SU-DHL-6 (cell line): ENCODE data around the gene OR7A5.
"Not testable (repeated sequence)": the region's sequence is repeated elsewhere in the genome, so short reads cannot be mapped to it uniquely, and the experiment has no call there.

Experiments used
- H2AFZ ChIP-seq: fragments of 200-600 bp; sonication (generic); 2 replicates; pipeline ENCODE4 v1.6.1; 2014; ENCODE audit warnings: low read depth, mild to moderate bottlenecking, moderate library complexity, mixed read lengths, antibody characterized with exemption, low read length; ENCODE audit not compliant: severe bottlenecking
- H3F3A ChIP-seq: fragments of 200-600 bp; shearing (Covaris generic); 2 replicates; pipeline ENCODE4 v1.6.0; 2016; ENCODE audit warnings: antibody characterized with exemption, mild to moderate bottlenecking; ENCODE audit not compliant: insufficient read depth
- H3K27ac ChIP-seq: fragments of 200-600 bp; sonication (generic); 2 replicates; pipeline ENCODE4 v1.5.1; 2016; ENCODE audit warnings: low read depth, mild to moderate bottlenecking, low read length, moderate library complexity, mixed read lengths
- H3K27me3 ChIP-seq: fragments of 200-600 bp; sonication (generic), shearing (Covaris generic); 2 replicates; pipeline ENCODE4 v1.6.0; 2014; ENCODE audit warnings: mild to moderate bottlenecking, low read length
- H3K36me3 ChIP-seq: fragments of 200-600 bp; sonication (generic); 2 replicates; pipeline ENCODE4 v1.6.1; 2014; ENCODE audit warnings: mild to moderate bottlenecking, low read length, mixed read lengths
- H3K4me2 ChIP-seq: fragments of 300-600, 200-600 bp; shearing (Covaris generic), sonication (generic); 2 replicates; pipeline ENCODE4 v1.6.0; 2014; ENCODE audit warnings: low read length, low read depth, mild to moderate bottlenecking; ENCODE audit not compliant: poor library complexity, severe bottlenecking
- H3K4me3 ChIP-seq: fragments of 200-600 bp; sonication (generic); 2 replicates; pipeline ENCODE4 v1.5.1; 2014; ENCODE audit warnings: antibody characterized with exemption, low read length, mild to moderate bottlenecking, mixed read lengths; ENCODE audit not compliant: insufficient read depth, poor library complexity, severe bottlenecking
- H3K79me2 ChIP-seq: fragments of 200-600 bp; sonication (generic); 2 replicates; pipeline ENCODE4 v1.6.1; 2014; ENCODE audit warnings: mild to moderate bottlenecking, low read length, moderate library complexity; ENCODE audit not compliant: insufficient read depth
- H3K9ac ChIP-seq: fragments of 200-600 bp; sonication (generic); 2 replicates; pipeline ENCODE4 v1.7.0; 2014; ENCODE audit warnings: mild to moderate bottlenecking, low read length
- H3K9me2 ChIP-seq: fragments of 200-600 bp; sonication (generic); replicated peaks from 2 replicates; pipeline ENCODE4 v1.6.1; 2014; ENCODE audit warnings: low read length; ENCODE audit not compliant: insufficient read depth
- H3K9me3 ChIP-seq: fragments of 200-600 bp; sonication (generic); 2 replicates; pipeline ENCODE4 v1.6.1; 2014; ENCODE audit warnings: low read length, mixed read lengths; ENCODE audit not compliant: insufficient read depth
- H4K20me1 ChIP-seq: fragments of 200-600 bp; sonication (generic); 2 replicates; pipeline ENCODE4 v1.6.1; 2014; ENCODE audit warnings: low read depth, mild to moderate bottlenecking, antibody characterized with exemption, low read length, moderate library complexity, mixed read lengths
- CTCF ChIP-seq: fragments of 200-600 bp; sonication (generic); IDR thresholded peaks from one replicate; pipeline ENCODE4 v1.5.1; 2017; ENCODE audit warnings: antibody characterized with exemption, mild to moderate bottlenecking, low read length, moderate library complexity; ENCODE audit not compliant: insufficient read depth, poor library complexity, severe bottlenecking
- EZH2phosphoT487 ChIP-seq: fragments of 200-600 bp; sonication (generic), shearing (Covaris generic); conservative IDR thresholded peaks from 2 replicates; pipeline ENCODE4 v1.6.1; 2018; ENCODE audit warnings: mild to moderate bottlenecking, antibody characterized with exemption, low read length, moderate library complexity, mixed read lengths

The OR7A5 gene

GRCh38 chr19:14786421-14786851, 48.5 kb downstream of the OR7A5 start:
- no peaks in the 10 kb centered on the region for H3K36me3 ChIP-seq
- no peak overlapping the region for H3K4me3 ChIP-seq
- H3F3A ChIP-seq = no peaks in the 10 kb centered on the region
- H3K4me2 ChIP-seq = no peak overlapping the region
- H3K79me2 ChIP-seq = no peaks in the 10 kb centered on the region
- TF ChIP-seq CTCF = peak; percentile 85
- TF ChIP-seq EZH2phosphoT487 = no peak
- no peaks in the 10 kb centered on the region for H3K9me3 ChIP-seq
- H3K27ac ChIP-seq = no peak overlapping the region
- H4K20me1 ChIP-seq = no peaks in the 10 kb centered on the region
- H3K9me2 ChIP-seq = no peaks in the 10 kb centered on the region
- H2AFZ ChIP-seq = peak overlapping the region; percentile 39
- no peak overlapping the region for H3K9ac ChIP-seq
- H3K27me3 ChIP-seq = no peaks in the 10 kb centered on the region

DNA sequence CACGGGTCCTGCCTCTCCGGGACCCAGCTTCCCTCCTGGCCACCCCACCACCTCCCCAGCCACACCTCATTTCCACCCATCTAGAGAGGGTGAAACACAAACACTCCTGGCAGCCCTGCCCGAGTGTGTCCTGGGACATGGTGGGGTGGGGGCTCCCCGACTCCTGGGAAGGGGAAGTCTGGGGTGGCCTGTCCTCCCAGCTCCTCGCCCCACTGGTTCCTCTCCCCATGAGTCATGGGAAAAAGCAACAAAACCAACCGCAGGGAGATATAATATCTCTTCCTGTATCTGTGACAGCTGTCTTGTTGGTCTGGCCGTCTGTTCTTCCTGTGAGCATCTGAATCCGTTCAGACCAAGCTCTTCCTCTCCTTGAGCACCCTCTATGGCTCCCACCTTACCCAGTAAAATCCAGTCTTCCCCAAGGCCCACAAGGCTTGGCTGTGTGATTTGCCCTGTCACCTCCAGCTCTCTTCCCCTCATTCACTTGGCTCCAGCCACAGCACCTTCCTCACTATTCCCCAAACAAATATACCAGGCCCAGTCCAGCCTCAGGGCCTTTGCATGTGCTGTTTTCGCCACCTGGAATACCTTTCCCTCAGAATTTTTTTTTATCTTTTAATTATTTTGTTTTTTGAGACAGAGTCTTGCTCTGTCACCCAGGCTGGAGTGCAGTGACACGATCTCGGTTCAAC, 49.7 kb downstream of the OR7A5 start:
- not testable (repeated sequence) for H3K79me2 ChIP-seq, H4K20me1 ChIP-seq, H3K9me3 ChIP-seq, H3K27me3 ChIP-seq, H3F3A ChIP-seq, H3K27ac ChIP-seq, H2AFZ ChIP-seq, H3K4me3 ChIP-seq, H3K9me2 ChIP-seq, H3K36me3 ChIP-seq, H3K4me2 ChIP-seq, H3K9ac ChIP-seq

DNA sequence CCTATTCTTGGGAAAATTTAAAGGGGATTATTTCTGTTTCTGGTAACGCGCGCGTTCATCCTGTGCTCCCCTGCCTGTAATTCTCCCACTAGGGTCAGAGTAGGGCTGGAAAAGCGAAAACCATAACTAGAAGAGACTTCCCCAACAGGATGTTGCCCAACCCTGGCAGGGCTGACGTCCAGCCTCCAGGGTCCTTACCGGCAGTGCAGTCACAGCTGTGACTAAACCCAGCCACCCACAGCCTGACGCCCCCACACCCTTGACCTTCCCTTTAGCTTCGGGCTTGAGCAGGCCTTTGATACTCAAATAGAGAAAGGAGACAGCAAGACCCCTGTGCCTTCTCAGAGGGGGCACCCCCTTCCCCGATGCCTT, 50.3 kb downstream of the OR7A5 start:
- not testable (repeated sequence) for H3K27ac ChIP-seq, H3K4me3 ChIP-seq, H3K27me3 ChIP-seq, H3K9me3 ChIP-seq, H3K36me3 ChIP-seq, H3K9me2 ChIP-seq, H3F3A ChIP-seq, H3K9ac ChIP-seq, H3K4me2 ChIP-seq, H4K20me1 ChIP-seq, H2AFZ ChIP-seq, H3K79me2 ChIP-seq

DNA sequence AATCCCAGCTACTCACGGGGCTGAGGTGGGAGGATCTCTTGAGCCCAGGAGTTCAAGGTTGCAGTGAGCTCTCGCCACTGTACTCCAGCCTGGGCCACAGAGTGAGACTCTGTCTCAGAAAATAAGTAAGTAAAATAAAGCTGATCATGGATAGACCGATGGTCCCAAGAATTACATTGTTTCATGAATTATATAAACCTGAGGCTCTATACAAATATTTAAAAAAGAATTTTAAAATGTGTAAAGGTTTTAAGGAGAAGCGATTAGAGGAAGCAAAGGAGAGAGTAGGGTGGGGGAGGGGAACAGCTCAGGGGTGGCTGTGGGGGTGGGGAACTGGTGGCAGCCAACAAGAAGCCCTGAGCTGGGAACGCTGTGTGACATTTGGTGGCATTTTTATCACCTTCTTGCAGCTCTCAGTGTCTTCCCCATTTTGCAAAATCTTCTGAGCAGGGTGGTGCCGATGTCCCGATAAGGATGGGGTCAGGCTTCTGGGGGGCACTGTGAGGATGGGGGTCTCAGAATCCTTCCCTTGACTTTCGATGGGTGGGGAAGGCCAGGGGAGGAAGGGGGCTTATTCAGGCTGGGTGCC, 51.5 kb downstream of the OR7A5 start:
- not testable (repeated sequence) for H3K36me3 ChIP-seq, H3K9ac ChIP-seq, H3K79me2 ChIP-seq, H3K27ac ChIP-seq, H3K9me2 ChIP-seq, H3K27me3 ChIP-seq, H3K9me3 ChIP-seq, H2AFZ ChIP-seq, H3K4me2 ChIP-seq, H3F3A ChIP-seq, H4K20me1 ChIP-seq, H3K4me3 ChIP-seq
